ENCODE results near the gene AFG1L. TPM values are rescaled to one million over a fixed set of nuclear protein-coding genes. Genes with fewer than 3 reads are reported as not detected.

The AFG1L gene
- total and polyA plus RNA-seq, 12 donors: 2.5 to 13.5 (median 6.6) TPM

DNA sequence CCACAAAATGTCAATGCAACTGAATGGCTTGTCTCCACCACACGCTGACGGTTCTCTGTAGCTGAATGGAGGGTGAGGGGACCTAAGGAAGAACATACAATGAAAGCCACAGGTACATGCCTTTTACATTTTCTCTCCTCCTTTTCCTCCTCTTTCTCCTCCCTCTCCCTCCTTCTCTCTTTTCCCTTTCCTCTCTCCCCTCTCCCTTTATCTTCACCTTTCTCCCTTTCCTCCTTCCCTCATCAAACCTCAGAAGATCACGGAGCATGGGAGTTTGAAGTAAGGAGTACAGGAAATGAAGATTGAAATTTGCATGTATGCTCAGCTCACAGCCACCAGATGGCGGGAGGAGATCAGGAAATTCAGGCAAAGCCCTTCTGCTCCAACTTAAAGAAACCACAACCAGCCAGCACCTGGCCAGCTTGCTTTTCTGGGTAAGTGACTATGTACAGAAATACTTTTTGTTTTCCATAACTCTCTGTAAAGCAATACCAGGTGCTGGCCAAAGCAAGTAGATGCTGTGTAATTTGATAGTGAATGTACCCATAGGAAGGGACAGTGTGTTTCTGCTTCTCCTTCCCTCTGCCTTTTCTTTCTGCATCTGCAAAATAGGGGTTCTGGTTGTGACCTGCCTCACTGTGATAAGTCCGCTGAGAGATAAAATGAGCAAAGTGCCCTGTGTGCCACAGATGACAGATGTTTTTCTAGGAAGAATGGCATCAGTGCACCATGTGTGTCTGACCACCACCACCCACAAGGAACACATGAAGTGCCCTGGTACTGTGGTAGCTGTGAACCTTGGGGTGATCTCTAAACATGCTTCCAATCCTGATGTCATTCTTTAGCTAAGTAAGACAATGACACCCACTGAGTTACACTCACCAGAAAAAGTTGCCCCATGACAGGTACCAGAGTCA, 247.2 kb downstream of the AFG1L start:
- intact Hi-C loops (cut with DNase I): loop anchor here (2.0 to 10.0 kb wide), 4 partner anchors 243 to 533 kb away; no protein-coding TSS in a partner anchor
- H3K9me3 ChIP-seq (replicated peaks in 1 of 3): no peaks in the 10 kb centered on the region
- WGBS, 4 donors: 8 to 16% (median 14%) methylated on average over 5 of the region's 5 CpGs
- H3K27me3 ChIP-seq: no peaks in the 10 kb centered on the region
- H3K36me3 ChIP-seq (replicated peaks in 1 of 2): no peaks in the 10 kb centered on the region
- no peak overlapping the region for H3K27ac ChIP-seq
- H3K4me1 ChIP-seq (replicated peaks in 1 of 2): no peaks in the 10 kb centered on the region
- no peak overlapping the region for H3K4me3 ChIP-seq
- TF ChIP-seq POLR2A (IDR thresholded peaks at IDR 0.05): no peak
- TF ChIP-seq CTCF (IDR thresholded peaks at IDR 0.05): peak; percentile 73 to 97 (median 91)
- peak; percentile 61 to 90 (median 73) for DNase-seq

DNA sequence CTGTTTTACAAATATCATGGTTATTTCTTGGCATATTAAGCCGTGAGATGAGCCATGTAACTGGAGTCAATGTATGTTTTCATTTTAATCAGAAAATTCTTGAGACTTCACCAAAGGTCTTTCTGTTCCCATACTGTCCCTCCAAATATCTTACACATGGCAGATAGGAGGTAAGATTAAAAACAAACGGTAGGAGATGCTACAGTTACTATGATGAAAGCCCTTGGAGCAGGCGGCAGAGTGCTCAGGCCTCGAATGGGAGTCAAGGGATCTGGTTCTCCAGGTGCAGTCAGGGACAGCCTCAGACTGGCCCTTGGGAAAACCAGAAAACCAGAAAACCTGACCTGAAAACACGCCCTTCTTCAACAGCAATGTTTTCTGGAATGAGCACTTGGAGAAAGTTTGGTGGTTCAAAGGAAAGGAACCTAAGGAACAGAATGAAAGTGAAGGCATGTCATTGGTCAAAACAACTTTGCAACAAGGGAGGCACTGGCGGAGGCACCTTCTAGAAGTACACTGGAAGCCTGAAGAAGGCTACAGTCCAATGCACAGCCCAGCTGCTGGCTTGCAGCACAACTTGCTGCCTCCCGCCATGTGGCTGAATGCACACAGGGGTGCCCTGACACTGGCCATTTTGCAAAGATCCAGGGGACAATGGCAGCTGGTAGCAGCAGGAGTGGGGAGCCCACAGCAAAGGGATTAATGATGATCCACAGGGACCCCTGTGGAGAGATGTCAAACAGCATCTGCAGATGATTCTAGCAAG, 248.5 kb downstream of the AFG1L start:
- TF ChIP-seq POLR2A (IDR thresholded peaks at IDR 0.05): no peak
- TF ChIP-seq CTCF (IDR thresholded peaks at IDR 0.05): no peak
- Histone ChIP-seq H3K4me3 (no peak overlapping the region), H3K27ac (no peak overlapping the region), H3K9me3 (replicated peaks in 1 of 3) (no peaks in the 10 kb centered on the region), H3K27me3 (no peaks in the 10 kb centered on the region), H3K36me3 (replicated peaks in 1 of 2) (no peaks in the 10 kb centered on the region), H3K4me1 (replicated peaks in 1 of 2) (no peaks in the 10 kb centered on the region)
- intact Hi-C loops (cut with DNase I): loop anchor here (2.0 to 10.0 kb wide), 4 partner anchors 241 to 531 kb away; no protein-coding TSS in a partner anchor
- WGBS, 4 donors: 73 to 87% (median 79%) methylated on average over 7 of the region's 7 CpGs
- DNase-seq: no peak

GRCh38 chr6:108544606-108545005, 249.8 kb downstream of the AFG1L start:
- peak in 2 of 7 donors; percentile 31 to 40 for DNase-seq
- H3K4me3 ChIP-seq: no peak overlapping the region
- intact Hi-C loops (cut with DNase I): loop anchor here (5.0 to 10.0 kb wide), 5 partner anchors 240 to 530 kb away; no protein-coding TSS in a partner anchor
- H3K27ac ChIP-seq: no peak overlapping the region
- no peaks in the 10 kb centered on the region for H3K9me3 ChIP-seq (replicated peaks in 1 of 3)
- no peak for TF ChIP-seq POLR2A (IDR thresholded peaks at IDR 0.05)
- H3K36me3 ChIP-seq (replicated peaks in 1 of 2): no peaks in the 10 kb centered on the region
- H3K4me1 ChIP-seq (replicated peaks in 1 of 2): no peaks in the 10 kb centered on the region
- 46 to 59% (median 56%) methylated on average over 3 of the region's 3 CpGs for WGBS, 4 donors
- H3K27me3 ChIP-seq: no peaks in the 10 kb centered on the region

- intact Hi-C loops (cut with DNase I): loop anchor here in 1 of 2 donors (5.0 to 10.0 kb wide), 4 partner anchors 238 to 528 kb away; no protein-coding TSS in a partner anchor
- Histone ChIP-seq H3K9me3 (replicated peaks in 1 of 3) (no peaks in the 10 kb centered on the region), H3K27me3 (no peaks in the 10 kb centered on the region), H3K4me3 (no peak overlapping the region), H3K36me3 (replicated peaks in 1 of 2) (no peaks in the 10 kb centered on the region), H3K4me1 (replicated peaks in 1 of 2) (no peaks in the 10 kb centered on the region), H3K27ac (no peak overlapping the region)
- WGBS, 4 donors: 64 to 82% (median 76%) methylated on average over 6 of the region's 6 CpGs
- TF ChIP-seq POLR2A (IDR thresholded peaks at IDR 0.05) (no peak), CTCF (IDR thresholded peaks at IDR 0.05) (no peak)
- no peak for DNase-seq
Observed at GRCh38 chr6:108546079-108547049, 251.5 kb downstream of the AFG1L start.

Measured in adrenal gland (tissue), 12 donors.